SIG-M5 (cell line): ENCODE measurements around the gene C4orf54.

ENCODE experiments used
- DNase-seq: peaks from one replicate; lab custom pipeline; 2025; lab: John Stamatoyannopoulos, UW

The C4orf54 gene

GRCh38 chr4:99651811-99652485 lies 5.7 kb downstream of the C4orf54 start:
- DNase-seq, result no peak

GRCh38 chr4:99651016-99651769 lies 6.4 kb downstream of the C4orf54 start:
- no peak for DNase-seq

GRCh38 chr4:99649778-99650177 lies 7.8 kb downstream of the C4orf54 start:
- DNase-seq, result no peak

GRCh38 chr4:99649208-99649607 lies 8.4 kb downstream of the C4orf54 start:
- no peak for DNase-seq

GRCh38 chr4:99648321-99648720 lies 9.3 kb downstream of the C4orf54 start:
- no peak for DNase-seq

- no peak for DNase-seq
Observed at GRCh38 chr4:99647071-99647470, 10.6 kb downstream of the C4orf54 start.

GRCh38 chr4:99645638-99646037 lies 12.0 kb downstream of the C4orf54 start:
- DNase-seq, result no peak

- DNase-seq, result no peak
Observed at GRCh38 chr4:99645036-99645435, 12.6 kb downstream of the C4orf54 start.

- DNase-seq, result no peak
Observed at GRCh38 chr4:99644453-99644852, 13.2 kb downstream of the C4orf54 start.

GRCh38 chr4:99642725-99643489 lies 14.7 kb downstream of the C4orf54 start:
- DNase-seq, result no peak

- no peak for DNase-seq
Observed at GRCh38 chr4:99640676-99641075, 17.0 kb downstream of the C4orf54 start.

GRCh38 chr4:99637174-99637573 lies 20.5 kb downstream of the C4orf54 start:
- no peak for DNase-seq

- no peak for DNase-seq
Observed at GRCh38 chr4:99636422-99636821, 21.2 kb downstream of the C4orf54 start.

GRCh38 chr4:99635601-99636000 lies 22.0 kb downstream of the C4orf54 start:
- no peak for DNase-seq

GRCh38 chr4:99634742-99635360 lies 22.8 kb downstream of the C4orf54 start:
- no peak for DNase-seq

- no peak for DNase-seq
Observed at GRCh38 chr4:99633772-99634171, 23.9 kb downstream of the C4orf54 start.

GRCh38 chr4:99630857-99631360 lies 26.7 kb downstream of the C4orf54 start:
- no peak for DNase-seq

- no peak for DNase-seq
Observed at GRCh38 chr4:99629962-99630554, 27.6 kb downstream of the C4orf54 start.

GRCh38 chr4:99628040-99628439 lies 29.6 kb downstream of the C4orf54 start:
- DNase-seq, result no peak

- no peak for DNase-seq
Observed at GRCh38 chr4:99625369-99625768, 32.3 kb downstream of the C4orf54 start.

GRCh38 chr4:99624141-99624719 lies 33.4 kb downstream of the C4orf54 start:
- DNase-seq, result no peak
